A549 (cell line): ENCODE data around the gene DGAT2.

Experiments
- CTCF ChIP-seq: fragments of >200 bp; sonication (Bioruptor Twin); formaldehyde crosslinking; IDR thresholded peaks from 3 replicates; pipeline ENCODE4 v1.5.1; 2016
- HOXB13 ChIP-seq: fragments of 250-450 bp; sonication (Bioruptor Pico); IDR thresholded peaks from 2 replicates; pipeline ENCODE4 v1.5.0; 2020; ENCODE audit warnings: low read depth, mild to moderate bottlenecking, moderate library complexity
- POLR2A ChIP-seq: IDR thresholded peaks from 2 replicates; pipeline ENCODE4 v1.6.1; 2012; ENCODE audit warnings: mild to moderate bottlenecking, low read length
- RAD21 ChIP-seq, 2 experiments: fragments of >200 bp in 1 of 2; sonication (Bioruptor Twin) in 1 of 2; formaldehyde crosslinking in 1 of 2; IDR thresholded peaks in 1 of 2; conservative IDR thresholded peaks in 1 of 2; 2 replicates in 1 of 2; 3 replicates in 1 of 2; pipeline ENCODE4 v1.6.1; 2012 to 2018; ENCODE audit warnings: inconsistent platforms in 1 of 2
- SMC3 ChIP-seq: fragments of >200 bp; sonication (Bioruptor Twin); formaldehyde crosslinking; IDR thresholded peaks from 3 replicates; pipeline ENCODE4 v1.6.1; 2018; ENCODE audit warnings: inconsistent platforms
- SREBF2 ChIP-seq: fragments of 450-650 bp; IDR thresholded peaks from 2 replicates; pipeline ENCODE4 v1.6.1; 2014; ENCODE audit warnings: mild to moderate bottlenecking, moderate library complexity
- TF ChIP-seq, protein P1 (sequence below): IDR thresholded peaks from 2 replicates; pipeline ENCODE4 v1.6.1; 2012; ENCODE audit warnings: low read depth, borderline replicate concordance

- TF ChIP-seq CTCF = no peak
- TF ChIP-seq SREBF2 = no peak
- TF ChIP-seq, protein P1, sequence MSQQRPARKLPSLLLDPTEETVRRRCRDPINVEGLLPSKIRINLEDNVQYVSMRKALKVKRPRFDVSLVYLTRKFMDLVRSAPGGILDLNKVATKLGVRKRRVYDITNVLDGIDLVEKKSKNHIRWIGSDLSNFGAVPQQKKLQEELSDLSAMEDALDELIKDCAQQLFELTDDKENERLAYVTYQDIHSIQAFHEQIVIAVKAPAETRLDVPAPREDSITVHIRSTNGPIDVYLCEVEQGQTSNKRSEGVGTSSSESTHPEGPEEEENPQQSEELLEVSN = no peak
- no peak for TF ChIP-seq RAD21 (conservative IDR thresholded peaks at IDR 0.05 in 1 of 2, IDR thresholded peaks at IDR 0.05 in 1 of 2)
- no peak for TF ChIP-seq POLR2A
- TF ChIP-seq HOXB13 (CRISPR knock-in tag) = no peak
- no peak for TF ChIP-seq SMC3
Measured at GRCh38 chr11:75800728-75801361, 32.3 kb downstream of the DGAT2 start.
